GM12878 (cell line): Measurements from ENCODE around the gene ADGB. TPM values are rescaled to one million over a fixed set of nuclear protein-coding genes. Genes with fewer than 3 reads are reported as not detected.

Experiments
- ATAC-seq: fragments of 200-7000 bp; cut with Tn5 transposase; 3 replicates; pipeline ENCODE4 v1.9.1; 2020; ENCODE audit warnings: mild to moderate bottlenecking, moderate library complexity
- BruUV-seq: library from RNA; stranded (reverse); fragments of 400-500 nt; replicated peaks from 2 replicates; lab custom pipeline; 2021; lab: Mats Ljungman, UMichigan
- CTCF ChIA-PET: fragments of 300-600 bp; sonication (Branson Sonifier 250); formaldehyde crosslinking; extraction: SDS; loops from one replicate; lab custom pipeline; 2021; ENCODE audit warnings: inconsistent platforms; lab: Yijun Ruan, JAX
- POLR2A ChIA-PET: fragments of 350-600 bp; formaldehyde crosslinking; extraction: SDS; loops from one replicate; lab custom pipeline; 2021; ENCODE audit warnings: inconsistent platforms; lab: Charles Lee
- RAD21 ChIA-PET: fragments of 300-600 bp; sonication (Branson Sonifier 250); formaldehyde crosslinking; loops from one replicate; lab custom pipeline; 2023; ENCODE audit warnings: antibody characterized with exemption; ENCODE audit not compliant: unreplicated experiment; lab: Charles Lee
- SMC1A ChIA-PET: fragments of 300-600 bp; sonication (Branson Sonifier 250); formaldehyde crosslinking; loops from one replicate; lab custom pipeline; 2023; ENCODE audit not compliant: unreplicated experiment, uncharacterized antibody; lab: Charles Lee
- DNase-seq: peaks from one replicate; pipeline ENCODE4 v3.0.0-alpha.2; 2011; ENCODE audit warnings: low read depth, low spot score
- FAIRE-seq: peaks from 3 replicates; lab custom pipeline; 2011; peaks lifted over from hg19 to GRCh38; lab: Jason Lieb, UNC
- H2AFZ ChIP-seq: 2 replicates; pipeline ENCODE4 v1.6.0; 2011; ENCODE audit warnings: low read depth, low read length, control low read depth; ENCODE audit not compliant: control insufficient read depth
- H3K27ac ChIP-seq: 2 replicates; pipeline ENCODE4 v1.5.1; 2011; ENCODE audit warnings: control low read depth; ENCODE audit not compliant: control insufficient read depth, insufficient read depth
- H3K27me3 ChIP-seq, 2 experiments: replicated peaks in 1 of 2; 2 replicates each; pipeline versions ENCODE4 v1.6.0 to v1.6.1; 2011; ENCODE audit warnings: low read length in 1 of 2; ENCODE audit not compliant: control insufficient read depth in 2 of 2, insufficient read depth in 2 of 2
- H3K36me3 ChIP-seq, 2 experiments: 2 replicates each; pipeline ENCODE4 v1.5.1; 2011; ENCODE audit warnings: low read length in 1 of 2; ENCODE audit not compliant: control insufficient read depth in 2 of 2, insufficient read depth in 2 of 2
- H3K4me1 ChIP-seq: 2 replicates; pipeline ENCODE4 v1.6.1; 2011; ENCODE audit warnings: mild to moderate bottlenecking, low read length, moderate library complexity, mixed read lengths; ENCODE audit not compliant: control insufficient read depth, insufficient read depth
- H3K4me2 ChIP-seq: 2 replicates; pipeline ENCODE4 v1.6.0; 2011; ENCODE audit warnings: control low read depth; ENCODE audit not compliant: control insufficient read depth, insufficient read depth
- H3K4me3 ChIP-seq: fragments of 200-600 bp; sonication (generic); 2 replicates; pipeline ENCODE4 v1.5.1; 2016
- H3K79me2 ChIP-seq: 2 replicates; pipeline ENCODE4 v1.6.0; 2011; ENCODE audit warnings: low read length; ENCODE audit not compliant: control insufficient read depth, insufficient read depth
- H3K9ac ChIP-seq: 2 replicates; pipeline ENCODE4 v1.8.0; 2011; ENCODE audit warnings: low read length, control low read depth, mixed read lengths; ENCODE audit not compliant: control insufficient read depth, insufficient read depth
- H3K9me3 ChIP-seq: replicated peaks from 3 replicates; pipeline ENCODE4 v1.5.1; 2011; ENCODE audit warnings: mild to moderate bottlenecking, low read length; ENCODE audit not compliant: control insufficient read depth, insufficient read depth
- H4K20me1 ChIP-seq: 2 replicates; pipeline ENCODE4 v1.6.0; 2011; ENCODE audit not compliant: control insufficient read depth, insufficient read depth
- BACH1 ChIP-seq: fragments of 450-650 bp; IDR thresholded peaks from 2 replicates; pipeline ENCODE4 v1.6.1; 2017; ENCODE audit warnings: mild to moderate bottlenecking, borderline replicate concordance
- BCL11A ChIP-seq: IDR thresholded peaks from 2 replicates; pipeline ENCODE4 v1.6.1; 2011; ENCODE audit warnings: low read depth, low read length
- EGR1 ChIP-seq, 2 experiments: IDR thresholded peaks; 1 replicate in 1 of 2; 2 replicates in 1 of 2; pipeline ENCODE4 v1.6.1; 2011 to 2012; ENCODE audit warnings: low read depth in 2 of 2, low read length in 2 of 2, borderline replicate concordance in 1 of 2, mild to moderate bottlenecking in 1 of 2, moderate library complexity in 1 of 2
- HDAC2 ChIP-seq: fragments of 200-600 bp; sonication (generic); IDR thresholded peaks from 2 replicates; pipeline ENCODE4 v1.6.1; 2017
- KDM1A ChIP-seq: fragments of 200-600 bp; sonication (generic); IDR thresholded peaks from 2 replicates; pipeline ENCODE4 v1.6.1; 2016; ENCODE audit warnings: borderline replicate concordance
- MEF2B ChIP-seq: fragments of 450-650 bp; IDR thresholded peaks from 2 replicates; pipeline ENCODE4 v1.6.1; 2018; ENCODE audit warnings: mild to moderate bottlenecking, moderate library complexity; ENCODE audit not compliant: partially characterized antibody, poor library complexity, severe bottlenecking
- PAX8 ChIP-seq: fragments of 450-650 bp; IDR thresholded peaks from 2 replicates; pipeline ENCODE4 v1.6.1; 2017; ENCODE audit warnings: mild to moderate bottlenecking, moderate library complexity
- SMAD5 ChIP-seq: IDR thresholded peaks from 2 replicates; pipeline ENCODE4 v1.6.1; 2016; ENCODE audit warnings: antibody characterized with exemption, low read depth
- SP1 ChIP-seq: IDR thresholded peaks from one replicate; pipeline ENCODE4 v1.6.1; 2011; ENCODE audit warnings: low read depth, low read length
- STAT1 ChIP-seq: fragments of 450-650 bp; conservative IDR thresholded peaks from 2 replicates; pipeline ENCODE4 v1.6.1; 2014; ENCODE audit warnings: antibody characterized with exemption, mild to moderate bottlenecking
- STAT3 ChIP-seq: IDR thresholded peaks from 2 replicates; pipeline ENCODE4 v1.6.1; 2011; ENCODE audit warnings: low read depth, low read length, improper control_type of control experiment
- TAF1 ChIP-seq: IDR thresholded peaks from 2 replicates; pipeline ENCODE4 v1.6.1; 2011; ENCODE audit warnings: mild to moderate bottlenecking, low read depth, low read length, borderline replicate concordance
- TCF3 ChIP-seq: IDR thresholded peaks from 2 replicates; pipeline ENCODE4 v1.6.1; 2012; ENCODE audit warnings: low read depth, mild to moderate bottlenecking, low read length, borderline replicate concordance; ENCODE audit not compliant: insufficient read depth
- WRNIP1 ChIP-seq: IDR thresholded peaks from 2 replicates; pipeline ENCODE4 v1.6.1; 2011; ENCODE audit warnings: low read depth, low read length, improper control_type of control experiment, borderline replicate concordance
- ZBED1 ChIP-seq: IDR thresholded peaks from 2 replicates; pipeline ENCODE4 v1.6.1; 2016; ENCODE audit warnings: borderline replicate concordance
- ZNF217 ChIP-seq: fragments of 450-650 bp; IDR thresholded peaks from 2 replicates; pipeline ENCODE4 v1.6.1; 2017; ENCODE audit warnings: antibody characterized with exemption, mild to moderate bottlenecking
- ZSCAN29 ChIP-seq: fragments of 450-650 bp; IDR thresholded peaks from 2 replicates; pipeline ENCODE4 v1.6.1; 2017; ENCODE audit warnings: mild to moderate bottlenecking, moderate library complexity
- WGBS: methylation state at CpG from one replicate; pipeline ENCODE4 v1.1.6; 2016; ENCODE audit warnings: low lambda C conversion rate; ENCODE audit not compliant: insufficient replicate concordance, insufficient coverage; ENCODE audit errors: missing lambda C conversion rate; 5-methylcytosine and 5-hydroxymethylcytosine counted together
- in situ Hi-C: fragments of 300-500 bp; cut with MboI; formaldehyde crosslinking; loops from 9 replicates; pipeline ENCODE4 v1.14.3; 2018; ENCODE audit warnings: mixed read lengths
- intact Hi-C: fragments of 100-400 bp; cut with micrococcal nuclease; formaldehyde crosslinking; loops from one replicate; pipeline ENCODE4 v1.14.2; 2022; ENCODE audit not compliant: unreplicated experiment
- polyA plus RNA-seq, 11 experiments: library from polyadenylated mRNA; depleted of rRNA in 4 of 11; unstranded in 6 of 11; stranded (reverse) in 5 of 11; fragments of >200 nt; fragmentation: Nextera tagmentation in 4 of 11; fragmentation: Illumina TruSeq in 1 of 11; extraction: Ambion mirVana in 4 of 11; extraction: Trizol in 1 of 11; gene quantifications; 1 replicate in 1 of 11; 2 replicates in 10 of 11; pipeline versions ENCODE4 v1.2.1 to v1.2.3, GENCODE V29; 2011 to 2016; ENCODE audit warnings: inconsistent platforms in 2 of 11, missing spikeins in 2 of 11, low read depth in 1 of 11
- total RNA-seq, 4 experiments: library from RNA; depleted of rRNA in 3 of 4; stranded (reverse); fragments of >200 nt in 3 of 4; fragmentation: Illumina TruSeq in 1 of 4; extraction: Trizol in 1 of 4; gene quantifications; 2 replicates each; pipeline versions ENCODE4 v1.2.1 to v1.2.3, GENCODE V29; 2013 to 2021
- TF ChIP-seq, protein P1 (sequence below): IDR thresholded peaks from 2 replicates; pipeline ENCODE4 v1.6.1; 2011; ENCODE audit warnings: borderline replicate concordance, low read depth, mild to moderate bottlenecking, moderate library complexity, mixed read lengths, low read length; ENCODE audit not compliant: insufficient read depth; ENCODE audit errors: extremely low read length
- TF ChIP-seq, protein P2 (sequence below): fragments of 450-650 bp; IDR thresholded peaks from 2 replicates; pipeline ENCODE4 v1.6.1; 2016; ENCODE audit warnings: mild to moderate bottlenecking, moderate library complexity, borderline replicate concordance
- TF ChIP-seq, protein P3 (sequence below): fragments of 450-650 bp; IDR thresholded peaks from 2 replicates; pipeline ENCODE4 v1.6.1; 2017; ENCODE audit warnings: low read depth, mild to moderate bottlenecking, moderate library complexity

The ADGB gene
- total and polyA plus RNA-seq, 10 of the 15 experiments (the other 5 are each of a cell fraction or from before 2014, with no cell fraction given): not detected

DNA sequence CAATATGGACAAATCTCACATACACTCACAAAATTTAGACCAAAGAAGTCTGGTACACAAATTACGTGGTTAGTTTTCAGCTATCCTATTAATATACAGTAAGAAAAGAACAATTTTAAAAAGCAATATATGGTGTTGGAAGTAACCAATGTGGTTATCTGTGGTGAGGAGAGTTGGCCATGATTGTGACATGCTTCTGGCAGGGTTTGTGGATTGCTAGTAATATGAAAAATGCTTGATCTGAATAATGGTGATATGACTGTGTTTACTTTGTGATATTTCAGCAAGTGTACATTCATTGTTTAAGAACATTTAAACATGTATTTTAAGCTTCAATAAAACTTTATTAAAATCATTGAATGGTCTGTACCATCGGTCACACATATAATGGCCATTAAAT, 99.1 kb downstream of the ADGB start:
- in situ Hi-C loops: no loop called here
- ChIA-PET POLR2A (no interaction called here), SMC1A (interaction anchor here (1.6 kb wide), 1 partner anchor 770 kb away, joined by 3 read pairs; no protein-coding TSS in a partner anchor), RAD21 (interaction anchor here (4.7 kb wide), 1 partner anchor 769 kb away, joined by 21 read pairs; no protein-coding TSS in a partner anchor), CTCF (interaction anchor here (0.9 to 5.1 kb wide), 2 partner anchors 9 to 769 kb away, joined by 3 to 35 read pairs; no protein-coding TSS in a partner anchor)
- BruUV-seq: no TSS peak
- TF ChIP-seq WRNIP1: no peak
- TF ChIP-seq PAX8: no peak
- no peak for TF ChIP-seq SP1
- no peak for TF ChIP-seq MEF2B
- TF ChIP-seq HDAC2: no peak
- TF ChIP-seq, protein P1, sequence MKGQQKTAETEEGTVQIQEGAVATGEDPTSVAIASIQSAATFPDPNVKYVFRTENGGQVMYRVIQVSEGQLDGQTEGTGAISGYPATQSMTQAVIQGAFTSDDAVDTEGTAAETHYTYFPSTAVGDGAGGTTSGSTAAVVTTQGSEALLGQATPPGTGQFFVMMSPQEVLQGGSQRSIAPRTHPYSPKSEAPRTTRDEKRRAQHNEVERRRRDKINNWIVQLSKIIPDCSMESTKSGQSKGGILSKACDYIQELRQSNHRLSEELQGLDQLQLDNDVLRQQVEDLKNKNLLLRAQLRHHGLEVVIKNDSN: no peak
- no peak for TF ChIP-seq EGR1 (IDR thresholded peaks at IDR 0.05; ENCODE audit: borderline replicate concordance in 1 of 2, low read depth in 2 of 2, low read length in 2 of 2)
- TF ChIP-seq, protein P2, sequence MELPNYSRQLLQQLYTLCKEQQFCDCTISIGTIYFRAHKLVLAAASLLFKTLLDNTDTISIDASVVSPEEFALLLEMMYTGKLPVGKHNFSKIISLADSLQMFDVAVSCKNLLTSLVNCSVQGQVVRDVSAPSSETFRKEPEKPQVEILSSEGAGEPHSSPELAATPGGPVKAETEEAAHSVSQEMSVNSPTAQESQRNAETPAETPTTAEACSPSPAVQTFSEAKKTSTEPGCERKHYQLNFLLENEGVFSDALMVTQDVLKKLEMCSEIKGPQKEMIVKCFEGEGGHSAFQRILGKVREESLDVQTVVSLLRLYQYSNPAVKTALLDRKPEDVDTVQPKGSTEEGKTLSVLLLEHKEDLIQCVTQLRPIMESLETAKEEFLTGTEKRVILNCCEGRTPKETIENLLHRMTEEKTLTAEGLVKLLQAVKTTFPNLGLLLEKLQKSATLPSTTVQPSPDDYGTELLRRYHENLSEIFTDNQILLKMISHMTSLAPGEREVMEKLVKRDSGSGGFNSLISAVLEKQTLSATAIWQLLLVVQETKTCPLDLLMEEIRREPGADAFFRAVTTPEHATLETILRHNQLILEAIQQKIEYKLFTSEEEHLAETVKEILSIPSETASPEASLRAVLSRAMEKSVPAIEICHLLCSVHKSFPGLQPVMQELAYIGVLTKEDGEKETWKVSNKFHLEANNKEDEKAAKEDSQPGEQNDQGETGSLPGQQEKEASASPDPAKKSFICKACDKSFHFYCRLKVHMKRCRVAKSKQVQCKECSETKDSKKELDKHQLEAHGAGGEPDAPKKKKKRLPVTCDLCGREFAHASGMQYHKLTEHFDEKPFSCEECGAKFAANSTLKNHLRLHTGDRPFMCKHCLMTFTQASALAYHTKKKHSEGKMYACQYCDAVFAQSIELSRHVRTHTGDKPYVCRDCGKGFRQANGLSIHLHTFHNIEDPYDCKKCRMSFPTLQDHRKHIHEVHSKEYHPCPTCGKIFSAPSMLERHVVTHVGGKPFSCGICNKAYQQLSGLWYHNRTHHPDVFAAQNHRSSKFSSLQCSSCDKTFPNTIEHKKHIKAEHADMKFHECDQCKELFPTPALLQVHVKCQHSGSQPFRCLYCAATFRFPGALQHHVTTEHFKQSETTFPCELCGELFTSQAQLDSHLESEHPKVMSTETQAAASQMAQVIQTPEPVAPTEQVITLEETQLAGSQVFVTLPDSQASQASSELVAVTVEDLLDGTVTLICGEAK: no peak
- TF ChIP-seq STAT1: no peak
- TF ChIP-seq STAT3: no peak
- no peak for TF ChIP-seq ZSCAN29
- TF ChIP-seq BACH1: no peak
- no peak for TF ChIP-seq TAF1
- TF ChIP-seq SMAD5: no peak
- TF ChIP-seq ZNF217: no peak
- TF ChIP-seq ZBED1: no peak
- no peak for TF ChIP-seq KDM1A
- no peak for TF ChIP-seq TCF3
- TF ChIP-seq BCL11A: no peak
- TF ChIP-seq, protein P3, sequence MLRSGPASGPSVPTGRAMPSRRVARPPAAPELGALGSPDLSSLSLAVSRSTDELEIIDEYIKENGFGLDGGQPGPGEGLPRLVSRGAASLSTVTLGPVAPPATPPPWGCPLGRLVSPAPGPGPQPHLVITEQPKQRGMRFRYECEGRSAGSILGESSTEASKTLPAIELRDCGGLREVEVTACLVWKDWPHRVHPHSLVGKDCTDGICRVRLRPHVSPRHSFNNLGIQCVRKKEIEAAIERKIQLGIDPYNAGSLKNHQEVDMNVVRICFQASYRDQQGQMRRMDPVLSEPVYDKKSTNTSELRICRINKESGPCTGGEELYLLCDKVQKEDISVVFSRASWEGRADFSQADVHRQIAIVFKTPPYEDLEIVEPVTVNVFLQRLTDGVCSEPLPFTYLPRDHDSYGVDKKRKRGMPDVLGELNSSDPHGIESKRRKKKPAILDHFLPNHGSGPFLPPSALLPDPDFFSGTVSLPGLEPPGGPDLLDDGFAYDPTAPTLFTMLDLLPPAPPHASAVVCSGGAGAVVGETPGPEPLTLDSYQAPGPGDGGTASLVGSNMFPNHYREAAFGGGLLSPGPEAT: no peak
- no peak overlapping the region for H2AFZ ChIP-seq
- no peak overlapping the region for H3K4me2 ChIP-seq
- DNase-seq (no peak), ATAC-seq (no peak), FAIRE-seq (no peak)
- H3K9me3 ChIP-seq: no peaks in the 10 kb centered on the region
- intact Hi-C loops: no loop called here
- no peak overlapping the region for H3K27ac ChIP-seq
- 0% methylated on average over 2 of the region's 2 CpGs for WGBS
- H3K27me3 ChIP-seq: no peaks in the 10 kb centered on the region
- H3K4me1 ChIP-seq: no peaks in the 10 kb centered on the region
- no peaks in the 10 kb centered on the region for H3K79me2 ChIP-seq
- no peak overlapping the region for H3K9ac ChIP-seq
- H3K4me3 ChIP-seq: no peak overlapping the region
- H4K20me1 ChIP-seq: no peaks in the 10 kb centered on the region
- H3K36me3 ChIP-seq: no peaks in the 10 kb centered on the region
